LHCN-M2 (cell line): Measurements from ENCODE around the gene TOR1A. TPM values are rescaled to one million over a fixed set of nuclear protein-coding genes. Genes with fewer than 3 reads are reported as not detected.
"Not testable (repeated sequence)": the region's sequence is repeated elsewhere in the genome, so short reads cannot be mapped to it uniquely, and the experiment has no call there.

Experiments used
- DNase-seq: peaks from one replicate; pipeline ENCODE4 v3.0.0-alpha.2; 2012; ENCODE audit warnings: low read depth
- total RNA-seq: library from RNA; depleted of rRNA; stranded (reverse); fragments of >200 nt; gene quantifications from 2 replicates; pipeline ENCODE4 v1.2.3, GENCODE V29; 2014

TOR1A gene
- total RNA-seq, 1 experiment from 2014 or later, result 82.1 TPM

DNA sequence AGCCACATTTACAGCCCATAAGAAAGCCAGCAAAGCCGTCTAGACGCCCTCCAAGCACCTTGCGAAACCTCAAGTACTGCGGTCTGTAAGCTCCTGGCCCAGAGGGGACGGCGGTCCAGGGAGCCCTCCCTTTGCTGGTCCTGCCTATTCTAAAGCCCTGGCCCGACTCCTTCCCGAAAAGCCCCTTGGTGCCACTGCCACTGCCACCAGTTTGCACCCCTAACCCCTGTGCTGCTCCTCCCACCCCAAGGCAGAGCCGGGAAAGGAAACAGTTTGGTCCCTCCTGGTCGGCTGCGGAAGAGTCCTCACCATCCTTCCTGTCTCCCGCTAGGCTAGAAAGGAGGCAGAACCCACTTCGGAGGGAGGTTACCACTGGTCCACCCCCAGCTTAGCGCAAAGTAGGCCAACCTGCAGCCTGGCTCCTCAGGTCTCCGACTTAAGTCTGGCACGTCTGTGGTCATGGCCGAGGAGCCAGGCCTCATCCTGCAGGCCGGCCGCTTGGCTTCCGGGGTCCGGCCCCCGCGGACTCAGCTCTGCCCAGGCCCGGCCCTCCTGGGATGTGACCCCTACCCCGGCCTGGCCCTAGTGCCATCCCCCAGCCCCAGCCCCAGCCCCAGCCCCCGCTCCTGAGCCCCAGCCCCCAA lies 916 bp downstream of the TOR1A start:
- no peak for DNase-seq

DNA sequence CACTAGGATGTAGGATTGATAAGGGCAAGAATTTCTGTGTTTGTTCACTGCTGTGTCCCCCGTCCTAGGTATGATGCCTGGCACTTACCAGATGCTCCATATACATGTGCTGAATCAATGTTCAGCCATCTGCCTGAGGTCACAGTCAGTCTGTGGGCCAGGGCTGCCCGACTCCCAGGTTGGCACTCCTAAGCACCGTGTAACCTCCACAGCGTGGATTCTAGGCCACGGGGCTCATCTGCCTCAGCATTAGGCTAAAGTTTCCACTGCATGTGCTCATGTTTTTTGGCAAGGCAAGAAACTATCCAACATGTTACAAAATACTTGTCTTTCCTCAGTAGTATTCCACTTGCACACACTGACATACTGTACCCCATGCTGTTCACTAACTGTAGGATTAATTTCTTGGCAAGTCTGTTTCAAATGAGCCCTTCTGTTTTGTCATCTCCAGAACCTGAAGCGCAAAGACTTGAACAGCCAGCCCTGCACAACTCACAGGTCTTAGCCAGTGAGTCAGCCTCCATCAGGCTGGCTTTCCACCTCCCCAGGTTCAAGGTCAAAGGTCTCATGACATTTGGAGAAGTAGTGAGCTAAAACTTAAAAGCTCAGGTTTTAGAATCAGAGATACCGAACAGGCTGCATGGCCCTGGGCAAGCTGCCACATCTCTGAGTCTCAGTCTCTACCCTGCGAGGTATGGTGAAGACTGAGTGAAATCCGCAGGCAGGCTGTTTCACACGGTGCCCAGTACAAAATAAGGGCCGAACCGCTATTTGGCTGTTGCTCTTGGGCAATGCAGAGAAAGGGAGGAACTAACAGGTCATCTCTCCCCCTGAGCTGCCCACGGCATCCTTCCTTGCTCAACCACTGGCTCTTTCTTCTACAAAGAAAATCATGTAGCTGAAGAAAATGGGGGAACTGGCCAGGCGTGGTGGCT lies 7.2 kb downstream of the TOR1A start:
- DNase-seq, result no peak

DNA sequence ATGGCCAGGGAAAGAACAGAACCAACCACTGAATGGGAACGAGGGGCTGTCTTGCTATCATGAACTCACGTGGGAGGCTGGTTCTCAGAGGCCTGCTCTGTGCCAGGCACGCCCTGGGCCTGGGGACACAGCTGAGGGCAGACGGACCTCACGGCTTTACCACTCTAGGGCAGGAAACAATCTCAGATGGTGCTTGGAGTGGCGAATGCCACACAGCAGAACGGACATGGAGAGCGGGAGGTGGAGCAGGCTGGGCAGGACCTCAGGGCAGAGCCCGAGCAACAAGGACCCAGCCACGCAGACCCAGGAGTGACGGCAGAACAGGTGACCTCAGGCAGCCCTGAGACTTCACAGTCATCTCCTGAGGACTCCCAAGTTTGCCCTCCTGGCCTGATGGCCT lies 8.7 kb downstream of the TOR1A start:
- no peak for DNase-seq

DNA sequence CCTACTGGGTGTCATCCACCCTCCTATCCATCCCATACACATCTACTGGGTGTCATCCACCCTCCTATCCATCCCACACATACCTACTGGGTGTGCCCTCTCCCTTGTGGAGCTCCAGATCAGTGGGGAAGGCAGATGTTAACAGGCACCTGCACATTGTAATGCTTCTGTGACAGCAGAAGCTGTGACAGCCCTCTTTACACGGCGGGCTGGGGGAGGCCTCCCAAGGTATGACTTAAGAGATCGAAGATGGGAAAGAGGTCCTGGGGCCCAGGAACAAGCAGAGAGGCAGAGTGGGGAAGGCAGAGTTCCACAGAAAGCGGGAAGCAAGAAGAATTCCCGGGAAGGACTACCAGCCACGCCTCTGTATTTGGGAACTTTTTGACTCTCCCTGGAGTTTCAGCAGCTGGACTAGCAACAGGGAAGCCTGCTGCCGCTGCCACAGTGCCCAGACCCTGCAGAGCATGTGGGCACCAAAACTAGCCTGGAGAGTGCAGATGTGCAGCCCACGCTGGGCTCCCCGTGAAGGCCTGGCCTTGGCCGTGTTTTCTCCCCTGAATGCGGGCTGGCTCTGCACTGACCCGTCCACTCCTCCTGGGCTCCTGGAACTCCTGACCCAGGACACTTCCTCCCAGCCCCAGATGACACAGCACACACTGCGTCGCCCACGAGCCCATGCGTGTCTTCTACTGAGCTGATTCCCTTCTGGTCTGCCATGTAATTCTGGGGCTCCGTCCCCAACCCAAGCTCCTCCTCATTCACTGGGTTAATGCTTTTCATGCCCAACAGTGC lies 9.3 kb downstream of the TOR1A start:
- no peak for DNase-seq

DNA sequence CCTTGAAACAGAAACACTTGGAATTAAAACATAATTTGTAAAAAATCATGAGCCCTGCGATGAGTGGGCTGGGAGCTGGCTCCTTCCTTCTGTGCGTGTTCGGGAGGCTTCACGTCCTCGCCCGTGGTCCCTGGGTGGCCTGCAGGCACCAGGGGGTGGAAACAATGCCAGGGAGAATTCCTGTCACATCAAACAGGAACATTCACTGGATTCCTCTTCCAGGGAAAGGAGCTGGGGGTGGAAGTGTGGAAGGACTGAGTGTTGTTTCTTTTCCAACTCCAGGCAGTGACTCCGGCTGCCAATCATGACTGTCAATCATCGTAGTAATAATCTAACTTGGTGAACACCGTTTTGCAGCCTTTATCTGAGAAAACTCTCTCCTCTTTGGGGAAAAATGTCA lies 10.3 kb downstream of the TOR1A start:
- DNase-seq, result no peak

DNA sequence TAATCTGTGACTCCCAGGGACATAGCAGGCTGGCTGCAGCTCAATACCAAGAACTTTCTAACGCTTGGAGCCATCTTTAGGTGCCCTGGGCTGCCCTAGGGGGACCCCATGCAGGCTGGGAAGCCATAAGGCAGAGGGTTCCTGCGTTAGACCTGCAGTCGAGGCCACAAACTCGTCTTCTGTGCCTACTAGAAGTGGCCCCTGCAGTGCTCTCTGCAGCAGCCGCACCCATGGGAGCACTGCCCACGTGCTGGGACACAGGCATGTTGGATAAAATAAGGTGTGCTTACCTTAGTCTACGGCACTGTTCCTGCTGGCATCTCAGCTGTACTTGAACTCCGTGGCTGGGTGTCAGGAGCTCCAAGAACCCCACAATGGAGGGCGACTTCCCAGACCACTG lies 11.6 kb downstream of the TOR1A start:
- no peak for DNase-seq

DNA sequence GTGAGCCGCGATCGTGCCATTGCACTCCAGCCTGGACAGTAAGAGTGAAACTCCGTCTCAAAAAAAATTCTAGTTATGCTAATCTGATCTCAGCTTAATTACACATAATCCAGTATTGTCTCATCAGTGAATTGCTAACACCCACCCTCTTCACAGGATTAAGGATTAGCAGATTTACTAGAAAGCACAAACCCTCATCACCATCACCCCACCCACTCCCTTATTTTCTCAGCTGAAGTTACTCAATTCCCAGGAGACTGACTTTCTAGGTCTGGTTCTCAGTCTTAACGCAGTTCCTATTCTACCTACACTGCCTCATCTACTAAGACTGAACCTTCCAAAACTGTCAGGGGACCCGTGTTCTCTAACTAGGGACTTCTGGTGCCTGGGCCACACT lies 12.0 kb downstream of the TOR1A start:
- DNase-seq, result no peak

DNA sequence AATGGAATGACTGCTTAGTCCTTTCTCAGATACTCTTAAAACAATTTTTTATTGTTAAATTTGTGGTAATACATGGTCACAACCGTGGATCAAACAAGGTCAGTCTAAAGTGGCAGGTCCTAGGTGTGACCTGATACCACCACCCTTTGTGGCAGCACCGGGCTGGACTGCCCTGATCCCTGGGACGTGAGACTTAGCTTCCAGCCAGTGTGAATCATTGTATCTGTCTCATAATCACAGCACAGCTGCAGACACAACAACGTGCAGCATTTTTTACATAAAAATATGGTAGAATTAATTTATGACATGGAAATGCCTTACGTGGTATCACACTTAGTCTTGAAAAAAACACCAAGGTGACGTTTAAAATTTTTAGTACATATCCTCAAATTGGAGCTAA lies 13.1 kb downstream of the TOR1A start:
- no peak for DNase-seq

DNA sequence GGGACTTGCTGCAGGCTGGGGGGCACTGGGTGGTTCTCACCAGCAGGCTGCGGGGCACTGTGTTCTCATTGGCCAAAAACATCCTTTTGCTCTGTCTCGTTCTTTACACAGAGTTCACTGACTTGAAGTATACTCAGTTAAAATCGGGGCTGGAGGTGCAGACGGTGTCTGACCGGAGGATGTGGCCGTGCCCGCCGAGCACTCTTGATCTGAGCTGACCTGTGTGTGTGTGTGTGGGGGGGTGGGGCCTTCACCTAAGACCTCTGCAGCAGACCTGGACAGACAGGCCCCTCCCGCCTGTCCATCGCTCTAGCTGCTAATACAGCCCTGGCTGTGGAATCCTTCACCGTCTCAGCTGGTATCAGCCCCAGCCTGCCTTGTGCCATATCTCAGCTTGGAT lies 13.8 kb downstream of the TOR1A start:
- DNase-seq, result no peak

DNA sequence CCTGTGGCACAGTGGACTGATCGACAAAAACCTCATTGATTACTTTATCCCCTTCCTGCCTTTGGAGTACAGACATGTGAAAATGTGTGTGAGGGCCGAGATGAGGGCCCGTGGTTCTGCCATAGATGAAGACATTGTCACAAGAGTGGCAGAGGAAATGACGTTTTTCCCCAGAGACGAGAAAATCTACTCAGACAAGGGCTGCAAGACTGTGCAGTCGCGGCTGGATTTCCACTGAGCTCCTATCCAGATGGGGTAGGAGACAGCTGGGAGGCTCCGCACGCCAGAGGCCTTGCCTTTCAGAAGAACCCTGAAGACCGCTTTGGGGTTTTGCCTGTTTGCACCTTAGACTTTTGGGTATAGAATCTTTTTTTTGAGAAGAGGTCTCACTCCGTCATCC lies 14.6 kb downstream of the TOR1A start:
- no peak for DNase-seq

DNA sequence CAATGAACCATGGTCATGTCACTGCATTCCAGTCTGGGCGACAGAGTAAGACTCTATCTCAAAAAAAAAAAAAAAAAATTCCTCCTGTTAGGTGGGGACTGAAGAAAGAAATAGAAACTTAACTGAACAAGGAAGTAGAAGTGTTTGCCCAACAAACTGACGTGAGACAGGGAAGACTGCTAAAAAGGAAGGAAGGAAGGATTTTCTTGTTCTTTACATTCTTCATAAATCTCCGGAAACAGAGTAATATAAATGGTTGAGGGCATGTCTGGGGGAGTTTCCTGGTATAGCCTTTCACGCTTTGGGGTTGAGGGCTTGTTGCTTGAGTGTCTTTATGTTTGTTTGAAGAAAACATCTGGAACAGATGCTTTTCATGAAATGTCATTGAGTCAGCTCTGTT lies 17.9 kb downstream of the TOR1A start:
- no peak for DNase-seq

DNA sequence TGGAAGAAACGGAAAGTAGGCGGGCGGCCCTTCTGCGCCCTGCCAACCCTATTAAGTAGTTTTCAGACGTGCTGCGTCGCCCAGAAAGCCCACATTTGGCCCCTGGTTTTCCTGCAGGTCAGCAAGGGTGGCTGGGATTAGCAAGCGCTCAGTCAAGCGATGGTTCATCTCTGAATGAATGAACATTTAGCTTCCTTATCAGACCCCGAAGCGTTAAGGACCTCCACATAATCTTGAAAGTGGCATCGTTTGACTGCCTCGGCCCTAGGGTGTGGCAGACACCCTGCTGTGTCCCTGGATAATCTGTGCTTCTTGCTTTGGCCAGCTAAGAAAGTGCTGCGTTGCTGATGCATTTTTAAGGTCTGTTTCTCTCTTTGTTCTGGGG lies 20.3 kb downstream of the TOR1A start:
- no peak for DNase-seq

DNA sequence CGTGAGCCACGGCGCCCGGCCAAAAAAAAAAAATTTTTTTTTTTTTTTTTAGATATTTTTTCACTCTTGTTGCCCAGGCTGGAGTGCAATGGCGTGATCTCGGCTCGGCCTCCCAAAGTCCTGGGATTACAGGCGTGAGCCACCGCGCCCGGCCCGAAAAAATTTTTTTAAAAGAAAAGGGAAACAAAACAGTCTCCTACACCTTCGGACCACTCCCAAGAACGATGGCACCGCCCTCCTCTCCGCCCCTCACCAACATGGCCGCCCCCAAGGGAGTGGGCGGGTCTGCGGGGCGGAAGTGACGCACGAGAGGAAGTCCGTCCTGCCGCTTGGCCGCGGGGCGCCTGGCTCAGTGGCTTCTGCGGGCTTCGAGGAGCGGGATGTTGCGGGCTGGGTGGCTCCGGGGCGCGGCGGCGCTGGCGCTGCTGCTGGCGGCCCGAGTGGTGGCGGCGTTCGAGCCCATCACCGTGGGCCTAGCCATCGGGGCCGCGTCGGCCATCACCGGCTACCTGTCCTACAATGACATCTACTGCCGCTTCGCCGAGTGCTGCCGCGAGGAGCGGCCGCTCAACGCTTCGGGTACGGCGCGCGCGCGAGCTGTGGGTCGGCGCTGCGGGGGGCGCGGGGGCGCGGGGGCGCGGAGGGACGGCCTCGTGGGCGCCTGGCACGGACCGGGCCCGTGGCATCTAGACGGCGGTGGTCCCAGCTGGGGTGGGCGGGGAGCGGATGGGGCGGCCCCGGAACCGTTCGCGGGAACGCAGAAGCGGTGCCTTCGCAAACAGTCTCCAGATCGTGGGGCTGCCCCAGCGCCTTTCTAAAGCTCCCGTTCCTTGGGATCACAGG lies 20.9 kb downstream of the TOR1A start, which contains the start of gene TOR1B:
TSS of gene TOR1B (plus strand) at position 352 of the 843 bp plus-strand sequence. CDS start at position 381, 29 bp downstream.
- peak; percentile 92 for DNase-seq

DNA sequence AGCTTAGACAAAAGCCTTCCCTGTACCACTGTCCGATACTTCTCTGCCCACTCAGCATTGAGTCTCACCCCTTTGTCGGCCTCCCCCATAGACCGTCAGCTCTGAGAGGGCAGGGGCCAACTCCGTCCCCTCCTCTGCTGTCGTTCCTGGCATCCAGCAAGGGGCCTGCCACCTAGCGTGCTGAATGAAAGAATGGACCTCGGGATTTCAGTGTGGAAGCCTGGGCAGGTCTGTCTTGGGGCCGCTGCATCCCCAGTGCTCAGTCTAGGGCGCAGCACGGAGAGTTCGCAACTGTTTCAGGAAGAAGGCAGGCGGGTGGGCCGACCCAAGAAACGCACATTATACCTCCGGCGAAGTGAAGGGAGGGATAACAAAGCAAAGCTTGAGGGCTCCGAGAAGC lies 22.4 kb downstream of the TOR1A start:
- no peak for DNase-seq

DNA sequence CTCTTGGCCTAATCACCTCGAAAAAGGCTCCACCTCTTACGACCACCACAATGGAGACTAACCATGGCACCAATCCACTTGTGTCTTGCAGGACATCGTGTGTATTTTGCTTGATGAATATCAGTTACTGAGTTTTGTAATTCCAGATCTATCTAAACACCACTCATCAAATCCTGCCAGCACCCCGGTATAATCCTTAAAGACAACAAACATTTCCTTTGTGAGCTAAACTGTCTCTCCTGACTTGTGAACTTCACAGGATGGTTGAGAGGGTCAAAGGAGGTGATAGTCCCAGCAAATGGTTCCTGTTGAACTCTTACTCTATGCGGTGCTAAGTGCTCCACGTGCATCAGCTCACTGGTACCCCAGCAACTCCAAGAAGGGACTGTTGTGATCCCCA lies 25.0 kb downstream of the TOR1A start:
- DNase-seq, result no peak

DNA sequence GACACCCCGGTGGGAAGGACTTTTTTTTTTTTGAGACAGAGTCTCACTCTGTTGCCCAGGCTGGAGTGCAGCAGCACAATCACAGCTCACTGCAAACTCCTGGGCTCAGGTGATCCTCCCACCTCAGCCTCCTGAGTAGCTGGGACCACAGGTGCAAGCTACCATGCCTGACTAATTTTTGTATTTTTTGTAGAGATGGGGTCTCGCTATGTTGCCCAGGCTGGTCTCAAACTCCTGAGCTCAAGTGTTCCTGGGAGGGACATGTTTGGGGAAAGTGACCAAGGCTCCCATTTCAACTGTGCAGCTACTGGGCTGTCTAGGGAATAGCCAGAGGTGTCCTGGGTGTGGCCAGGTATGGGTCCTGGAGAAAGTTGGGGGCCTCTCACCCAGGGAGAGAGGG lies 27.9 kb downstream of the TOR1A start:
- DNase-seq, result not testable (repeated sequence)

DNA sequence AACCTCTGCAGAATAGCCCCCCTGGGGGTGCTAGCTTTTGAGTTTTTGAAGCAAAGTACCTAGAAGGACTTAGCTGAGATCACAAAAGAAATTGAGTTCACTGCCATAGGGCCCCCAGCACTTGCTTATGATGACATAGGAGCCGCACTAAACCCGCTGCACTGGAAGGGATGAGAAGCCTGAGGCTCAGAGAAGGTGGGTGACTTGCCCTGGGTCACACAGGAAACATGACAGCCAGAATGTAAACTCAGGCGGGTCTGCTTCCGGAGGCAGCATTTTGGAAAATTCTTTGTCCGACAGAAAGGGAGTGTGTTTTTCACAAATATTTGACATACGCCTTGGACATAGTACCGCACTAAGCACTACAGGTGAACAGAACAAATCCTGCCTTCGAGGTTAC lies 29.4 kb downstream of the TOR1A start:
- no peak for DNase-seq

DNA sequence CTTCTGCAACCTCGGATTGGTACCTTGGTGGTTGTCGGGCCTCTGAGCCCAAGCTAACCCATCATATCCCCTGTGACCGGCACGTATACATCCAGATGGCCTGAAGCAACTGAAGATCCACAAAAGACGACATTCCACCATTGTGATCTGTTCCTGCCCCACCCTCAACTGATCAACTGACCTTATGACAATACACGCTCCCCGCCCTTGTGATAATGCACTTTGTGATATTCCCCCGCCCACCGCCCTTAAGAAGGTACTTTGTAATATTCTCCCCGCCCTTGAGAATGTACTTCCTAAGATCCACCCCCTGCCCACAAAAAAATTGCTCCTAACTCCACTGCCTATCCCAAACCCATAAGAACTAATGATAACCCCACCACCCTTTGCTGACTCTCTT lies 37.5 kb downstream of the TOR1A start:
- DNase-seq, result no peak

DNA sequence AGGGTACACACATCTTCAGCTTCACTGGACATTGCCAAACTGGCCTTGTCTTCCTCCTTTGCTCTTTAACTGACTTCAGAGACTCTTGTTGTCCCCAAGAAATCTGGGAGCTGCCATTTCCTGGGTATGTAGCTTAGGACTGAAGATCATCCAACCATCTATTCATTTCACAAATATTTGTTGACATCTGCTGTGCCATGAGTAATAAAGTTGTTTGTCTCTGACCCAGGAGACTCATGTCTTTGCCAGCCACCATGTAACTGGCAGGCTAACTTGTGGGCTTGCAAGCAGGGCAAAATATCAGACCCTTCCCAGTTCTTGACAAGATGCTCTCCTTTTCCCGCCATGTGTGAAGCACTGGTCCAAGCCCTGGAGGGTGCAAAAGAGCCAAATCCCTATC lies 38.1 kb downstream of the TOR1A start:
- DNase-seq, result no peak

DNA sequence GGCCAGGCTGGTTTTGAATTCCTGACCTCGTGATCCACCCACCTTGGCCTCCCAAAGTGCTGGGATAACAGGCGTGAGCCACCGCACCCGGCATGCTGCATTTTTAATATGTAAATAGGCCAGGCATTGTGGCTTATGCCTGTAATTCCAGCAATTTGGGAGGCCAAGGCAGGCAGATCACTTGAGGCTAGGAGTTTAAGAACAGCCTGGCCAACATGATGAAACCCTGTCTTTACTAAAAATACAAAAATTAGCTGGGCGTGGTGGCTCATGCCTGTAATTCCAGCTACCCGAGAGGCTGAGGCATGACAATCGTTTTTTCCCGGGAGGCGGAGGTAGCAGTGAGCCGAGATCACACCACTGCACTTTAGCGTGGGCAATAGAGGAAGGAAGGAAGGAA lies 39.0 kb downstream of the TOR1A start:
- not testable (repeated sequence) for DNase-seq
